ENCODE results near the gene RDM1. TPM values are rescaled to one million over a fixed set of nuclear protein-coding genes. Genes with fewer than 3 reads are reported as not detected.

RDM1 gene, protein sequence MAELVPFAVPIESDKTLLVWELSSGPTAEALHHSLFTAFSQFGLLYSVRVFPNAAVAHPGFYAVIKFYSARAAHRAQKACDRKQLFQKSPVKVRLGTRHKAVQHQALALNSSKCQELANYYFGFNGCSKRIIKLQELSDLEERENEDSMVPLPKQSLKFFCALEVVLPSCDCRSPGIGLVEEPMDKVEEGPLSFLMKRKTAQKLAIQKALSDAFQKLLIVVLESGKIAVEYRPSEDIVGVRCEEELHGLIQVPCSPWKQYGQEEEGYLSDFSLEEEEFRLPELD
- 1.5 and 6.7 TPM in 2 replicates for total RNA-seq

GRCh38 chr17:35930211-35931065 is at the start of gene RDM1:
Gene RDM1, minus strand, starts transcription at chr17:35930773. Its CDS starts 46 bp downstream, at chr17:35930727.

DNA sequence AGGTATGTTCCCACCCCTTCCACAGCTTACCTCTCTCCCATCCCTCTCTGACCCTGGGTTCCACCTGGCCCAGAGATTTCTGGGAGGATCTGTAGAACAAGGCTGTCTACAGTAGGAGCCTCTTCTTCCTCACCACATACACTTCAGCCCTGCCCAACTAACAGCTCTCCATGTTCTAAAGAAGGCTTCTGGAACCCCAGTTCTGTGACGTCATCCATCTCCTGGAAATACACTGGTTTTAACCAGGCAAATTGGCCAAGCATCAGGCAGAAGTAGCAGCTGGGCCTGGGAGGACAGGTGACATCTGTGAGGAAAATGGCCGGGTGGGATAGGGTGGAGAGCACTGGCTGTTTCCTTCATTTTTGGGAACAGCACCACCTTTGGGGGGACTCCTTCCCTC is 13.0 kb upstream of the RDM1 start, which contains the start of gene LYZL6:
TSS of gene LYZL6 (minus strand) at position 177 of the 400 bp plus-strand sequence. CDS start 4,357 bp downstream, outside the sequence.

DNA sequence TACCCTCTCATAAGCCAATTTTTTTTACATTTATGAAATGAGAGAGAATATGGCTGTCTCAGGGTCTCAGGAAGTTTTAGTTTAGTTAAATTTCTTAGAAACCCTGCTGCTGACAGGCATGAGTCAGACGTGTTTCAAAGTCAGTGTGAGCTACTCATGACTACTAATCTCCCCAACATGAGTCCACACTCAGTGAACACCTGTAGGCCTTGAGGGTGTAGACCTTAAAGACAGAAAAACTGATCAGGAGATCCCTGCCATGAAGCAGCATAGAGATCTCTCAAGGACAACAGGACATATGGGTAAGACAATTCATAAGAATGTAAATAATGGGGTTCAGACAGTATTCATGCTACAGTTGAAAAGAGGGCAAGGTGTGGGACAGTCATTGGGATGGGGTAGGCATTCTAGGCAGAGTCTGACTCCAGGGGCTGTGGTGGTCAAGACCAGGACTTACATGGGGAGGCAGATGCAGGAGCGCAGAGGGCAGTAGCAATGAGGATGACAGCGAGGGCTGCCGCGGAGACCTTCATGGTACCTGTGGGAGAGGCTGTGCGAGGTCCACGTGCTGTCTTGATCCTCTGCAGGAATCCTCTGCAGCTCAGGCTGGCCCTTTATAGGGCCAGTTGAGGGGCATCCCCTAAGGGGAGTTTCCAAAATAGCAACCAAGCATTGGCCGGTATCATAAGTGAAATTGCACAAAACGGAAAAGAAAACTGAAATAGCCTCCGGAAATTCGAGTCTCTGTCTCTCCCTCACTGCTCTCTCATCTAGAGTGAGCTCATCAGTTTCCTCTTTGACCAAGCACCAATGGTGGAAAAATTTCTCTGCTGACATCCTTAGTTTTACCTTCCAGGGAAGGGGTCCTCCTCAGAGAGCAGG is 50.6 kb downstream of the RDM1 start, which contains the start of gene CCL5:
TSS of gene CCL5 (minus strand) at position 588 of the 882 bp plus-strand sequence.

GRCh38 chr17:35868737-35869136 is 61.8 kb downstream of the RDM1 start, which contains the start of gene HEATR9:
Gene HEATR9, minus strand, starts transcription at chr17:35868891. Its CDS starts 149 bp downstream, at chr17:35868742.

Other genes starting within 250 kb of the RDM1 start
- 4.7 and 5.1 TPM in 2 replicates for gene RASL10B, start 199.1 kb downstream of the RDM1 start, total RNA-seq
- gene GAS2L2, start 177.5 kb downstream of the RDM1 start, total RNA-seq: not detected in 2 replicates
- gene C17orf50, start 169.9 kb downstream of the RDM1 start, total RNA-seq: not detected in 2 replicates
- gene MMP28, start 135.1 kb downstream of the RDM1 start, total RNA-seq: 0.67 and 2.2 TPM in 2 replicates
- gene TAF15, start 121.3 kb downstream of the RDM1 start, total RNA-seq: 25.9 and 32.3 TPM in 2 replicates
- not detected in 2 replicates for gene HEATR9, start 61.9 kb downstream of the RDM1 start, total RNA-seq
- gene CCL5, start 50.4 kb downstream of the RDM1 start, total RNA-seq: not detected in 2 replicates
- not detected in 2 replicates for gene LYZL6, start 12.9 kb upstream of the RDM1 start, total RNA-seq
- gene CCL16, start 50.7 kb upstream of the RDM1 start, total RNA-seq: not detected in 2 replicates
- gene CCL14, start 56.0 kb upstream of the RDM1 start, total RNA-seq: not detected in 2 replicates
- not detected in 2 replicates for gene CCL15, start 70.8 kb upstream of the RDM1 start, total RNA-seq
- not detected in 2 replicates for gene CCL23, start 87.2 kb upstream of the RDM1 start, total RNA-seq
- not detected in 2 replicates for gene CCL18, start 133.5 kb upstream of the RDM1 start, total RNA-seq
- not detected in 2 replicates for gene CCL3, start 159.4 kb upstream of the RDM1 start, total RNA-seq
- not detected in 2 replicates for gene CCL4, start 173.1 kb upstream of the RDM1 start, total RNA-seq
- gene TBC1D3B, start 245.9 kb upstream of the RDM1 start, total RNA-seq: not detected in 2 replicates